Lung microvascular endothelial cell (primary cell): Measurements from ENCODE around the gene FYN. TPM values are rescaled to one million over a fixed set of nuclear protein-coding genes. Genes with fewer than 3 reads are reported as not detected.

ENCODE experiments used
- DNase-seq, 2 donors: peaks; one replicate each; pipeline versions ENCODE4 v3.0.0 to v3.0.0-alpha.2; 2010; ENCODE audit warnings: low read depth in 2 of 2
- total RNA-seq: library from RNA; depleted of rRNA; stranded (reverse); fragments of >200 nt; gene quantifications from 2 replicates; pipeline ENCODE4 v1.2.1, GENCODE V29; 2014

The FYN gene
- total RNA-seq, 1 donor from 2014 or later: 77.0 TPM

GRCh38 chr6:111731456-111732195 is 141.6 kb downstream of the FYN start:
- no peak for DNase-seq

- DNase-seq: peak; percentile 29 to 45
These were observed 142.4 kb downstream of the FYN start for GRCh38 chr6:111730864-111731263.

- DNase-seq: peak; percentile 10 to 33
These were observed 145.4 kb downstream of the FYN start for GRCh38 chr6:111727802-111728201.

GRCh38 chr6:111727041-111727440 is 146.2 kb downstream of the FYN start:
- peak in 1 of 2 donors; percentile 39 for DNase-seq

GRCh38 chr6:111725446-111726112 is 147.7 kb downstream of the FYN start:
- no peak for DNase-seq

- DNase-seq: no peak
These were observed 148.7 kb downstream of the FYN start for GRCh38 chr6:111724505-111724904.

- no peak for DNase-seq
These were observed 149.2 kb downstream of the FYN start for GRCh38 chr6:111724039-111724438.

- DNase-seq: no peak
These were observed 149.8 kb downstream of the FYN start for GRCh38 chr6:111723412-111723970.

- DNase-seq: no peak
These were observed 151.0 kb downstream of the FYN start for GRCh38 chr6:111722179-111722731.

GRCh38 chr6:111721753-111722154 is 151.5 kb downstream of the FYN start:
- peak; percentile 32 to 53 for DNase-seq

GRCh38 chr6:111720931-111721496 is 152.2 kb downstream of the FYN start:
- DNase-seq: peak in 1 of 2 donors; percentile 23

GRCh38 chr6:111718990-111719389 is 154.3 kb downstream of the FYN start:
- no peak for DNase-seq

- DNase-seq: no peak
These were observed 154.9 kb downstream of the FYN start for GRCh38 chr6:111718326-111718725.

- DNase-seq: no peak
These were observed 155.6 kb downstream of the FYN start for GRCh38 chr6:111717621-111718020.

- no peak for DNase-seq
These were observed 156.9 kb downstream of the FYN start for GRCh38 chr6:111716325-111716724.

GRCh38 chr6:111715321-111715720 is 157.9 kb downstream of the FYN start:
- no peak for DNase-seq

- DNase-seq: no peak
These were observed 158.6 kb downstream of the FYN start for GRCh38 chr6:111714416-111715270.

GRCh38 chr6:111713811-111714210 is 159.4 kb downstream of the FYN start:
- DNase-seq: no peak

GRCh38 chr6:111713236-111713635 is 160.0 kb downstream of the FYN start:
- no peak for DNase-seq

GRCh38 chr6:111711984-111712752 is 161.1 kb downstream of the FYN start:
- DNase-seq: peak in 1 of 2 donors; percentile 31
